Measurements from ENCODE around the gene GINS3. TPM values are rescaled to one million over a fixed set of nuclear protein-coding genes. Genes with fewer than 3 reads are reported as not detected.

GINS3 gene
- total and polyA plus RNA-seq, 10 of the 15 experiments (the other 5 are each of a cell fraction or from before 2014, with no cell fraction given): 13.6 to 22.4 (median 15.6) TPM

GRCh38 chr16:58454856-58455255, 62.6 kb downstream of the GINS3 start:
- 18% methylated on average over 5 of the region's 5 CpGs for WGBS (ENCODE audit: insufficient coverage, insufficient replicate concordance, low lambda C conversion rate, missing lambda C conversion rate)
- POLR2A ChIA-PET: interaction anchor here (0.6 kb wide), 1 partner anchor 611 kb away, joined by 8 read pairs; no protein-coding TSS in a partner anchor
- no TSS peak for BruUV-seq (replicated peaks)
- SMC1A ChIA-PET (ENCODE audit: uncharacterized antibody, unreplicated experiment): no interaction called here
- RAD21 ChIA-PET (ENCODE audit: unreplicated experiment): no interaction called here
- Histone ChIP-seq H3K27ac (ENCODE audit: control insufficient read depth, insufficient read depth) (no peak overlapping the region), H3K36me3 (ENCODE audit: control insufficient read depth in 2 of 2, insufficient read depth in 2 of 2, low read length in 1 of 2) (no peaks in the 10 kb centered on the region), H3K9me3 (replicated peaks; ENCODE audit: control insufficient read depth, insufficient read depth, low read length) (no peaks in the 10 kb centered on the region), H3K27me3 (replicated peaks in 1 of 2; ENCODE audit: control insufficient read depth in 2 of 2, insufficient read depth in 2 of 2, low read length in 1 of 2) (no peaks in the 10 kb centered on the region), H3K4me2 (ENCODE audit: control insufficient read depth, insufficient read depth) (no peak overlapping the region), H3K9ac (ENCODE audit: control insufficient read depth, insufficient read depth, low read length) (no peak overlapping the region), H3K79me2 (ENCODE audit: control insufficient read depth, insufficient read depth, low read length) (no peaks in the 10 kb centered on the region), H3K4me3 (no peak overlapping the region), H3K4me1 (ENCODE audit: control insufficient read depth, insufficient read depth, low read length) (no peaks in the 10 kb centered on the region), H2AFZ (ENCODE audit: control insufficient read depth, low read depth, low read length) (no peak overlapping the region), H4K20me1 (ENCODE audit: control insufficient read depth, insufficient read depth) (no peaks in the 10 kb centered on the region)
- DNase-seq (ENCODE audit: low read depth, low spot score) (no peak), FAIRE-seq (no peak), ATAC-seq (no peak)
- in situ Hi-C loops (cut with MboI): no loop called here
- intact Hi-C loops (cut with micrococcal nuclease; ENCODE audit: unreplicated experiment): no loop called here
- no peak for TF ChIP-seq BCLAF1 (IDR thresholded peaks at IDR 0.05)
- TF ChIP-seq TARDBP (IDR thresholded peaks at IDR 0.05; ENCODE audit: borderline replicate concordance): no peak
- TF ChIP-seq ATF7 (IDR thresholded peaks at IDR 0.05; ENCODE audit: low read depth): no peak
- no peak for TF ChIP-seq ZNF274 (IDR thresholded peaks at IDR 0.05; ENCODE audit: insufficient read depth, insufficient read length)
- no peak for TF ChIP-seq ZNF217 (IDR thresholded peaks at IDR 0.05)
- TF ChIP-seq ZNF384 (IDR thresholded peaks at IDR 0.05; ENCODE audit: borderline replicate concordance, low read depth, low read length): no peak
- no peak for TF ChIP-seq ASH2L (IDR thresholded peaks at IDR 0.05; ENCODE audit: borderline replicate concordance, low read depth)
- no peak for TF ChIP-seq ZZZ3 (IDR thresholded peaks at IDR 0.05; ENCODE audit: control insufficient read depth, insufficient read length, low read depth)
- no peak for TF ChIP-seq TCF7 (IDR thresholded peaks at IDR 0.05; ENCODE audit: borderline replicate concordance)
- no peak for TF ChIP-seq TCF3 (IDR thresholded peaks at IDR 0.05; ENCODE audit: borderline replicate concordance, insufficient read depth, low read depth, low read length)
- CTCF ChIA-PET: interaction anchor here (0.6 to 2.3 kb wide), 3 partner anchors 26 to 129 kb away, joined by 3 to 7 read pairs (median 3); no protein-coding TSS in a partner anchor

Small RNA genes lying within 50 kb of the gene (small RNA-seq; reads per million reads assigned to genes)
- gene RNU6-1110P (not detected), gene RNU6-269P (not detected)

Other genes starting within 250 kb of the GINS3 start
- 15.7 and 18.0 TPM in 2 replicates for gene CSNK2A2, start 194.4 kb upstream of the GINS3 start, total RNA-seq (2014; rRNA removed)
- gene CSNK2A2, start 194.4 kb upstream of the GINS3 start, total RNA-seq (2014; rRNA removed; fragmentation: Illumina TruSeq; extraction: Trizol): 40.3 and 41.5 TPM in 2 replicates
- gene CSNK2A2, start 194.4 kb upstream of the GINS3 start, total RNA-seq (2021): 74.4 and 79.1 TPM in 2 replicates
- 48.6 and 52.2 TPM in 2 replicates for gene CSNK2A2, start 194.4 kb upstream of the GINS3 start, polyA plus RNA-seq (2011; rRNA removed)
- 62.4 and 69.2 TPM in 2 replicates for gene CSNK2A2, start 194.4 kb upstream of the GINS3 start, polyA plus RNA-seq (2014; fragmentation: Illumina TruSeq; extraction: Trizol)
- 10 to 100 TPM; 17.4 to 18.0 TPM for gene CSNK2A2, start 194.4 kb upstream of the GINS3 start, polyA plus RNA-seq (2014; fragmentation: Nextera tagmentation; extraction: Ambion mirVana)
- gene CSNK2A2, start 194.4 kb upstream of the GINS3 start, polyA plus RNA-seq (2014; rRNA removed): 28.9 and 29.6 TPM in 2 replicates
- gene CSNK2A2, start 194.4 kb upstream of the GINS3 start, polyA plus RNA-seq (2016; fragmentation: Nextera tagmentation; extraction: Ambion mirVana): 10 to 100 TPM; 27.9 to 29.9 TPM
- not detected in 2 replicates for gene PRSS54, start 97.4 kb upstream of the GINS3 start, total RNA-seq (2014; rRNA removed)
- not detected in 2 replicates for gene PRSS54, start 97.4 kb upstream of the GINS3 start, total RNA-seq (2014; rRNA removed; fragmentation: Illumina TruSeq; extraction: Trizol)
- not detected in 2 replicates for gene PRSS54, start 97.4 kb upstream of the GINS3 start, total RNA-seq (2021)
- gene PRSS54, start 97.4 kb upstream of the GINS3 start, polyA plus RNA-seq (2011; rRNA removed): not detected in 2 replicates
- not detected in 2 replicates for gene PRSS54, start 97.4 kb upstream of the GINS3 start, polyA plus RNA-seq (2014; fragmentation: Illumina TruSeq; extraction: Trizol)
- gene PRSS54, start 97.4 kb upstream of the GINS3 start, polyA plus RNA-seq (2014; fragmentation: Nextera tagmentation; extraction: Ambion mirVana): not detected
- gene PRSS54, start 97.4 kb upstream of the GINS3 start, polyA plus RNA-seq (2014; rRNA removed): not detected in 2 replicates
- gene PRSS54, start 97.4 kb upstream of the GINS3 start, polyA plus RNA-seq (2016; fragmentation: Nextera tagmentation; extraction: Ambion mirVana): not detected
- 3.3 and 3.8 TPM in 2 replicates for gene NDRG4, start 107.7 kb downstream of the GINS3 start, total RNA-seq (2014; rRNA removed)
- gene NDRG4, start 107.7 kb downstream of the GINS3 start, total RNA-seq (2014; rRNA removed; fragmentation: Illumina TruSeq; extraction: Trizol): 1.2 and 2.5 TPM in 2 replicates
- gene NDRG4, start 107.7 kb downstream of the GINS3 start, total RNA-seq (2021): 1.9 and 2.5 TPM in 2 replicates
- gene NDRG4, start 107.7 kb downstream of the GINS3 start, polyA plus RNA-seq (2011; rRNA removed): 1.7 and 2.1 TPM in 2 replicates
- 1.4 and 2.7 TPM in 2 replicates for gene NDRG4, start 107.7 kb downstream of the GINS3 start, polyA plus RNA-seq (2014; fragmentation: Illumina TruSeq; extraction: Trizol)
- gene NDRG4, start 107.7 kb downstream of the GINS3 start, polyA plus RNA-seq (2014; fragmentation: Nextera tagmentation; extraction: Ambion mirVana): under 1 TPM; 0.33 to 0.39 TPM
- 3.1 and 3.3 TPM in 2 replicates for gene NDRG4, start 107.7 kb downstream of the GINS3 start, polyA plus RNA-seq (2014; rRNA removed)
- gene NDRG4, start 107.7 kb downstream of the GINS3 start, polyA plus RNA-seq (2016; fragmentation: Nextera tagmentation; extraction: Ambion mirVana): 1 to 10 TPM; 2.0 to 2.6 TPM
- 18.3 and 18.7 TPM in 2 replicates for gene SETD6, start 123.0 kb downstream of the GINS3 start, total RNA-seq (2014; rRNA removed)
- gene SETD6, start 123.0 kb downstream of the GINS3 start, total RNA-seq (2014; rRNA removed; fragmentation: Illumina TruSeq; extraction: Trizol): 11.2 and 11.7 TPM in 2 replicates
- gene SETD6, start 123.0 kb downstream of the GINS3 start, total RNA-seq (2021): 13.2 and 18.5 TPM in 2 replicates
- 13.8 and 15.4 TPM in 2 replicates for gene SETD6, start 123.0 kb downstream of the GINS3 start, polyA plus RNA-seq (2011; rRNA removed)
- gene SETD6, start 123.0 kb downstream of the GINS3 start, polyA plus RNA-seq (2014; fragmentation: Illumina TruSeq; extraction: Trizol): 12.8 and 15.7 TPM in 2 replicates
- 10 to 100 TPM in 1 of 2 experiments, 1 to 10 TPM in 1; 8.2 to 13.4 TPM for gene SETD6, start 123.0 kb downstream of the GINS3 start, polyA plus RNA-seq (2014; fragmentation: Nextera tagmentation; extraction: Ambion mirVana)
- gene SETD6, start 123.0 kb downstream of the GINS3 start, polyA plus RNA-seq (2014; rRNA removed): 23.7 and 23.8 TPM in 2 replicates
- gene SETD6, start 123.0 kb downstream of the GINS3 start, polyA plus RNA-seq (2016; fragmentation: Nextera tagmentation; extraction: Ambion mirVana): 10 to 100 TPM; 19.5 to 22.5 TPM
- gene CNOT1, start 237.4 kb downstream of the GINS3 start, total RNA-seq (2014; rRNA removed): 246 and 249 TPM in 2 replicates
- gene CNOT1, start 237.4 kb downstream of the GINS3 start, total RNA-seq (2014; rRNA removed; fragmentation: Illumina TruSeq; extraction: Trizol): 220 and 225 TPM in 2 replicates
- gene CNOT1, start 237.4 kb downstream of the GINS3 start, total RNA-seq (2021): 199 and 213 TPM in 2 replicates
- 188 and 233 TPM in 2 replicates for gene CNOT1, start 237.4 kb downstream of the GINS3 start, polyA plus RNA-seq (2011; rRNA removed)
- gene CNOT1, start 237.4 kb downstream of the GINS3 start, polyA plus RNA-seq (2014; fragmentation: Illumina TruSeq; extraction: Trizol): 219 and 223 TPM in 2 replicates
- 100 to 1,000 TPM; 101 to 131 TPM for gene CNOT1, start 237.4 kb downstream of the GINS3 start, polyA plus RNA-seq (2014; fragmentation: Nextera tagmentation; extraction: Ambion mirVana)
- gene CNOT1, start 237.4 kb downstream of the GINS3 start, polyA plus RNA-seq (2014; rRNA removed): 136 and 162 TPM in 2 replicates
- gene CNOT1, start 237.4 kb downstream of the GINS3 start, polyA plus RNA-seq (2016; fragmentation: Nextera tagmentation; extraction: Ambion mirVana): 100 to 1,000 TPM; 115 to 117 TPM